Hepatocyte (in vitro differentiated cells): ENCODE measurements around the gene BOD1.

ENCODE experiments used
- CTCF ChIP-seq: fragments of 200-600 bp; sonication (generic); IDR thresholded peaks from 2 replicates; pipeline ENCODE4 v1.5.1; 2016; ENCODE audit warnings: antibody characterized with exemption, mild to moderate bottlenecking; ENCODE audit not compliant: poor library complexity
- EZH2phosphoT487 ChIP-seq: fragments of 200-600 bp; sonication (generic); IDR thresholded peaks from one replicate; pipeline ENCODE4 v1.6.1; 2018; ENCODE audit warnings: antibody characterized with exemption, mild to moderate bottlenecking, low read depth, moderate library complexity; ENCODE audit not compliant: unreplicated experiment, severe bottlenecking

- no peak for TF ChIP-seq EZH2phosphoT487
- no peak for TF ChIP-seq CTCF
These were observed 48.9 kb downstream of the BOD1 start for GRCh38 chr5:173567548-173567947.
